Measurements from ENCODE around the gene SEC14L1.
"Not testable (repeated sequence)": the region's sequence is repeated elsewhere in the genome, so short reads cannot be mapped to it uniquely, and the experiment has no call there.

SEC14L1 gene

DNA sequence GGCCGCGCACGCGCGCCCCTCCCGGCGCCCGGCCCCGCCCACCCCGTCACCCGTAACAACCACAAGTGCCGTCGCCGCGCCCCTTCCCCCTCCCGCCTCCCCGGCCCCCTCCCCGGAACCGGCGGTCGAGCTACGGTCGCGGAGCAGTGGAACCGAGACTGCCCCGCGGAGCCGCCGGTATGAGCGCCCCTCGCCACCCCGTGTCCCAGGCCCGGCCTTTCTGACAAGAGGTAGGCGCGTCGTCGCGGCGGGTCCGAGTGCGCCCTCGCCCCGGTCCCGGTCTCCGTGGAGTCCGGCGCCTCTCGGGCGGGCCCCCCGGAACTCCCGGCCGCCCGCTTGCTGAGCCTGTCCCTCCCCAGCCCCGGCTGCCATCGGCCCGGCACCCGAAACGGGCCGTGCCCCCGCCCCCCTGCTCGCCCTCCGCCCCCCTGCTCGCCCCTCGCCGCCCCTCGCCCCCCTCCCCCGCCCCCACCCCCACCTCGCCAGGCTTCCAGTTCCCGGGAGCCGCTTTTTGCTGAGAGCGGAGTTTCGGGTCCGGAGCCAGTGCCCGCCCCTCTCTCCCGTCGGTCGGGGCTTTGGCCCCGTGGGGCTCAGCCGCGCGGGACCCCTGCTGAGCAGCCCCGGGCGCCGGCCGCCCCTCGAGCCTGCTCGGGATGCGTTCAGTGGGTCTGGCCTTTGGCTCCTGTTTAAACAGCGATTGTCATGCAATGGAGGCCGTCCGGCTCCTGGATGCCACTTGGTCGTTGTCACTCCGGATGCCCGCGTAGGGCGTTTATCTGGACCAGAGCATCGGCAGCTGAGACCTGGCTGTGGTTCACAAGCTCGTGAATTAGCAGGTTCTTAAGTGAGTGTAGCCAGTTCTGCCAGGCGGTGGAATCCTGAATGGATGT, at the start of gene SEC14L1:
TSS of gene SEC14L1 (plus strand) at position 92 of the 890 bp plus-strand sequence. CDS start 2,628 bp downstream, outside the sequence.
- DNase-seq (ENCODE audit: low spot score) = peak; percentile 87

DNA sequence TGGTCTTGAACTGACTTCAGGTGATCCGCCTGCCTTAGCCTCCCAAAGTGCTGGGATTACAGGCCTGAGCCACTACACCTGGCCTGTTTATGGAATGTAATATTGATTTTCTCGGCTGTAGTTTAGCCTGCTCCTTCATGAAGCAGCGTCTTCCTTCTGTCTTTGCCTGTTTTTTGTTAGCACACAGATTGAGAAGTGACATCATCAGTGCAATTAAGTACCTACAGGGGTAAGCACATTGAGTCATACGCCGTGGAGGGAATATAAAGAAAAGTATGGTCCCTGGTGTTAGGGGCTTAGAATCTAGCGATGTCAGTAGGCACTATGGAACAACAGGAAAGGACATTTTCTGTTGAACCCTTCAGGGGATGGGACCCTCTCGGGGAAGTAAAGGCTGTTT, 48.7 kb upstream of the SEC14L1 start:
- no peak for DNase-seq (ENCODE audit: low spot score)

DNA sequence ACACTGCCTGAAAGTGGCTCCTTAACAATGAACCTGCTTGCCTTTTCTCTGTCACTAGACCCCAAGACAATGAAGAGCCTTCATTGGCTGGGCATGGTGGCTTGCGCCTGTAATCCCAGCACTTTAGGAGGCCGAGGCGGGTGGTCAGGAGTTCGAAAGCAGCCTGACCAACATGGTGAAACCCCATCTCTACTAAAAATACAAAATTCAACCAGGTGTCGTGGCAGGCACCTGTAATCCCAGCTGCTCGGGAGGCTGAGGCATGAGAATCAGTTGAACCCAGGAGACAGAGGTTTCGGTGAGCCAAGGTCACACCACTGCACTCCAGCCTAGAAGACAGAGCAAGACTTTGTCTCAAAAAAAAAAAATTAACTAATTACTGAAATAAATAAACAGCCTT, 45.3 kb upstream of the SEC14L1 start:
- no peak for DNase-seq (ENCODE audit: low spot score)

DNA sequence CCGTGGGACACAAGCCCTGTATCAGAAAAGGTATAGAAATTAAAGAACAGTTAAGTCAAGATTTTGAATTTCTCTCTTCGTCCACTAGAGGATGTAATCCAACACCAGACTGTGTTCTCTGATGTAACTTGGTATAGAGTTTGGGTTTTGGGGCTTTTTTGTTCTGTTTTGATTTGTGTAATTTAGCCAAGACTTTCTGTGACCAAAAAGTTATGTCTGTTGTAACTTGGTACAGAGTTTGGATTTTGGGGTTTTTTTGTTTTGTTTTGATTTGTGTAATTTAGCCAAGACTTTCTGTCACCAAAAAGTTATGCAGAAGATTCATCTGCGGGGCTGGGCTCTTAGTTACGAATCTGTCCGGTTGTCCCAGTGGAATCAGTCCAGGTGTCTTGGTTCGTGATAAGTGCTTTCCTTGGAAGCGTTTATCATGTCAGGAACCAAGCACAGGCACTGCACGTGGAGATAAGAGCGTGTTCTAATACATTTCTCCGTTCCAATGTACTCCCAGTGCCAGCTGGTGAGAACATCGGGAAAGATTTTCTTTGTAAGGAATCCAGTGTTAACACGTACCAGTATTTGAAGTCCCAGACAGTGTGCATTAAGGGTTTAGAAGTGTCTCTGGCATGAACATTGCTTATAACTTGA, 44.1 kb upstream of the SEC14L1 start:
- DNase-seq (ENCODE audit: low spot score) = peak; percentile 77

DNA sequence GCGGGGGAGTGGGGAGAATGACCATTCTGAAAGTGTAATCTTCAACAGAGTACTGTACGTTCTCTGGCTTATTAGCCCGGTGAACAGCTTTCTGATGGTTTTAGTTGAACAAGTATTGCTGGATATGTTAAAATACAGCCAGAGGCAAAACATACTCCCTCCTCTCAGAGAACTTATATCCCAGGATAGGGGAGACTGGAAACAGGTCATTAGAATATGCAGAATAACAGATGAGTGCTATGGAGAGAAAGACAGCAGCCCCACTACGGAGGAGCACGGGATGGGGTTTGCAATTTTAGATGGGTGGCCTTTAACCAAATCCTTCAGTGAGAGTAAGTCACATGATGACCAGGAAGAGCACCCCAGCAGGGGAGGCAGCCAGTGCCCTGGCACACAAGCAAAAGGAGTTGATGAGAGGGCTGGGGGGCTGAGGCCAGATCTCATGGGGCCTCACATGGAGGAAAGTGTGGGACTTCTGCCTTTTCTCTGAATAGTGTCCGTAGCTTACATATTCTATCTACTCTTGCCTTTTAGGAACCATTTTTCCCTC, 43.1 kb upstream of the SEC14L1 start:
- DNase-seq (ENCODE audit: low spot score) = no peak

DNA sequence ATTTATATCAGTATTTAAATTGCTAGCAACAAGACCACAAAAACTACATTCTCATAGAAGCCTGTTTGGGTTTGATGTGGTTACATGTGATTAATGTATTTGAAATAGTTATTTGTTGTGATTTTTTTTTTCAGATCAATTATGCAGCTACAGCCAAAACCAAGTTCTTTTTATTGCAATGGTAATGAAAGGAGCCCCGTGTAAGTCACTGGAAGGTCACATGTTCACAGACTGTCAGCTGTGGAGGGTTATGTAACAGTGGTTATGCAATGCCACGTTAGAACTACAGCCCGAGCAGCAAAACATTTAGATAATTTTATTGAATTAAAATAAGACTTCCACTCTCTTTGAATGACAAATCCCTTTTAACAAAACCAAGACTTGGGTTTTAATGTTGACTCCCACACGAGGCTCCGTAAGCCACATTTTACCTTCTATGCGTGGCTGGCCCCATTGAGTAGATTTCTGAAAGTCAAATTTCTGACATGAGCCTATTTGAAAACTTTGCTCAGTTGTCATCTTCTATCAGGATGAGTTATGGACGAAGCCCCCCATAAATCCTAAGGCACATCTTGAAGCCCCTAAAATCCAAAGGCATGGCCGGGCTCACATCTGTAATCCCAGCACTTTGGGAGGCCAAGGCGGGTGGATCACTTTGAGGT, 41.8 kb upstream of the SEC14L1 start:
- DNase-seq (ENCODE audit: low spot score) = peak; percentile 88

DNA sequence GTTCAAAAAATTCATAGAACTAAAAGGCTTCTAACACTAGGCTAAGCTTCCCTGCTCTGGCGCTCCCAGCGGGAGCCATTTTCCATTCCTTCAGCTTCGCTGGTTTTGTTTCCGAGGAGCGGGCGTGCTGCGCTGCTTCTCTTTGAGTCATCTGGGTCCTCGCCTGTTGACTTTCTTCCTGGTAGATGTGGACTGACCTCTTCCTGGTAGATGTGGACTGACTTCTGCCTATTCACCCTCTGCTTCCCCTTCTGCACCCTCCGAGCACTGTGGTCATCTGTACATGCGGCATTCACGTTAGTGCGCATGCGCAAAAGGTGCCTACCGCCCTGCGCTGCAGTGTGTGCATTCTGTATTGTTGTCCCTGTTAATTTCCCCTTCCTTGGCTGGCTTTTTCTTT, 40.8 kb upstream of the SEC14L1 start:
- DNase-seq (ENCODE audit: low spot score) = no peak

DNA sequence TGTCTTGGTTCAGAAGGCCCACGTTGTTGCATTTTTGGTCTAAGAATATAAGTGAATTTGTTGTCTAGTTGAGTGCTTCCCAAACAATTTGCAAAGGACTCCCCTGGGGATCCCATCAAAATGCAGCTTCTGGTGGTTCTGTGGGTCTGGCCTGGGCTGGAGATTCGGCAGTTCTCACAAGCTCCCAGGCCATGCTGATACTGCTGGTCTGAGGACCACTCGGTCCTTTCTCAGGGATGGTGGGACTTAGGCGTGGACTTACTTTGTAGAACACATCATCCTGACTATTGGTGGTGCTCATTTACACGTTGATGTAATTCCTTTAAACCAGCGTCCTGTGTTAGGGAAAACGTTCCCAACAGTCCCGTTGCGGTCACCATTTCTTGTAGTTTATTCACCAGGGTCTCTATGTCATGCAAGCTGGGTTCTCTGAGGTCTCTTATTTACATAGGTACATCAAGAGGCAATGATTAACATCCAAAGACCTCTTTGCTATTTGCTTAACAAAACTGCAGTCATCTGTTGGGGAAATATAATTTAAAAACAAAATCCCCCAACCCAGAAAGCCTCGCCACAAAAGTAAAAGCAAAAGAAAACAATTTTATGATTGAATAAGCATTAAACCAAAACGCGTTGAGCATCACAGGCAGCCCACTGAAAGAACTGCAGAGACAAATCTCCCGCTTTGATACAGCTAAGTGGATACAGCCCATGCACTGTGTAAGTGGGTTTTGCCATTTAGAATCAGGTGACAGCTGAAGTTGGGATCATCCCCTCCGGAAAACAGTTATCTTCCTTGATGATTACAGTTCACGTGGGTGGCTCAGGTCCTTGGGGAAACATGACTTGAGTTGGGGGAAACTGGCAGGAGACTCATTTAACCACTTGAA, 39.0 kb upstream of the SEC14L1 start:
- no peak for DNase-seq (ENCODE audit: low spot score)

DNA sequence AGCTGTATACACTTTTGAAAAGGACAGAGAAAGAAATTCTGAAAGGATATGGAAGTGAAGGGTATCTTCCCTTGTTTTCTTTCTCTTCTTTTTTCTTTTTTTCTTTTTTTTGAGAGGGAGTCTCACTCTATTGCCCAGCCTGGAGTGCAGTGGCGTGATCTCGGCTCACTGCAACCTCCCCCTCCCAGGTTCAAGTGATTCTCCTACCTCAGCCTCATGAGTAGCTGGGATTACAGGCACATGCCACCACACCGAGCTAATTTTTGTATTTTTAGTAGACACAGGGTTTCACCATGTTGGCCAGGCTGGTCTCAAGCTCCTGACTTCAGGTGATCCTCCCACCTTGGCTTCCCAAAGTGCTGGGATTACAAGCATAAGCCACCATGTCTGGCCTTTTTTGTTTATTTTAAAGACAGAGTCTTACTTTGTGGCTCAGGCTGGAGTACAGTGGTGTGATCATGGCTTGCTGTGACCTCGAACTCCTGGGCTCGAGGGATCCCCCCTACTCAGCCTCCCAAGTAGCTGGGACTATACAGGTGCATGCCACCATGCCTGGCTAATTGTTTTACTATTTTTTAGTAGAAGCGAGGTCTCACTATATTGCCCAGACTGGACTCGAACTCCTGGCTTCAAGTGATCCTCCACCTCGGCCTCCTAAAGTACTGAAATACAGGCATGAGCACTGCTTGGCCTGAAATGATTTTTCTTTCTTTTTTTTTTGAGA, 38.2 kb upstream of the SEC14L1 start:
- DNase-seq (ENCODE audit: low spot score) = not testable (repeated sequence)

DNA sequence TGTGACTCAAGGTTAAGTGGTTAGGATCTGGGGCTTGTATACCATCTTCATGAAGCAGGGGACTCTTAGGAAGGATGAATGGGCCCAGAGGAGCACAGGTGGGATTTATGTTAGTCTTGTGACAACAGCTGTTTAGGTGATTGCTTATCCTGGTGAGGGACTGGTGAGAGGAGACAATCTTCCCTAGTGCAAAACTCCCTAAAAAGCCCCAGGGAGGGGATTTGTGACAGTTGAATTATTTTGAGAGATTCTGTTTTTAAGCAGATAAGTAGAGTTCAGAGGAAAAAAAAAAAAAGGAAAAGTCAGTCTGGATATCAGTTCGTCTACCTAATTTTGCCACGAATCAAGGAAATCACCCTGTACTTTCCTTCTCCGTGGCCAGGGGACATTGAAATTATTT, 35.1 kb upstream of the SEC14L1 start:
- no peak for DNase-seq (ENCODE audit: low spot score)

DNA sequence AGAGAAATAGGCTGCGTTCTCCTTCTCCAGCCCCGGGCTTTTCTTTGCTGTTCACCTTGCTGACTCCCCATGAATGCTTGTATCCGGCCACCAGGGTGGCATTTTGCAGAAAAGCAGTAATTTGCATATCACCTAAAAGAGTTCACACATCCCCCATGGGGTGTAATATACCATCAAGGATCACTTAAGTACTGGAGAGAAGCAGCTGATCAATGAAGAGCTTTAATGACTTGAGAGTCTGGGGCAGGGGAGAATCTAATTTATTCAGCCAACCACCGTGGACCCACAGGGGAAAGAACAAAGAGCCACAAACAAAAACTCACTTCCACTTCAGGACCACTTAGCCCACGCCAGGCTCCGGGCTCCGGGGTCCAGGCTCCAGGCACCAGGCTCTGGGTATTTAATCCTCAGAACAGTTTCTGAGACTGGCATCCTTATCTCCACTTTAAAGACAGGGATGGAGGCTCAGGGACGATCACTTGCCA, 33.9 kb upstream of the SEC14L1 start:
- DNase-seq (ENCODE audit: low spot score) = no peak

DNA sequence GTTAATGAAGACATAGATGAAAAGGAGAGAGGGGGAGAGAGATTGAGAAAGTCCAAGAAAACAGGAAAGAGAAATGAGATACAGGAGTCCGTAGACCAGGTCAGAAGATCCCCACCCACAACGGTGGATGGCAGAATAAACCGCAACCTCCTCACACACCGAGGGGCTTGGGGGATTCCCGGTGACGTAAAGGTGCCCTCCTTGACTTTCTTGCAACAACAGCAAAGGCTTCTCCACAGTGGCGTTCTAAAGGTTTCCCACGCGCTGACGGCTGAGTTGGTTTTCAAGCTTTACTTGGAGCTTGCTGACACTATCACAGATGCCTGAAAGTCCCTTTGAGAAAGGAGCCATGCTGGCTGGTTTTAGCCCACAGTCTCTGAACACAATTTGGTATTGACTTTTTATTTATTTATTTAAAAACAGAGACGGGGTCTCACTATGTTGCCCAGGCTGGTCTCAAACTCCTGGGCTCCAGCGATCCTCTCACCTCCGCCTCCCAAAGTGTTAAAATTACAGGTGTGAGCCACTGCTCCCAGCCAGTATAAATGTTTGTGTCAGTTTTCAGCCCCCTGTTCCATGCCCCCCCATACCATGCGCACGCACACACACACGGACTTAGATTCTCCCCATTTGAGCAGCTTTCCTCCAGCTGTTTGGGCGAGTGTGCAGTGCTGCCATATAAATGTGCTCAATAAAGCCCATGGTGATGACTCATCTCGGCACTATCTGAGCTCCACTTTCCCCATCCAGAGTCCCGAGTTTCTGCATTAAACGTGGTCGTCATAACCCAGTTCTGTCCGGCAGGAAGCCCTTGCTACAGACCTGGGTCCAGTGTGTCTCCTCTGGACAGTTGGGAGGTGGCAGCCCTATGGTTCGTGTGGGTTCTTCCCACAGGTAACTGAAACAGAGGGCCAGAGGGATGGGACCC, 33.0 kb upstream of the SEC14L1 start:
- no peak for DNase-seq (ENCODE audit: low spot score)

DNA sequence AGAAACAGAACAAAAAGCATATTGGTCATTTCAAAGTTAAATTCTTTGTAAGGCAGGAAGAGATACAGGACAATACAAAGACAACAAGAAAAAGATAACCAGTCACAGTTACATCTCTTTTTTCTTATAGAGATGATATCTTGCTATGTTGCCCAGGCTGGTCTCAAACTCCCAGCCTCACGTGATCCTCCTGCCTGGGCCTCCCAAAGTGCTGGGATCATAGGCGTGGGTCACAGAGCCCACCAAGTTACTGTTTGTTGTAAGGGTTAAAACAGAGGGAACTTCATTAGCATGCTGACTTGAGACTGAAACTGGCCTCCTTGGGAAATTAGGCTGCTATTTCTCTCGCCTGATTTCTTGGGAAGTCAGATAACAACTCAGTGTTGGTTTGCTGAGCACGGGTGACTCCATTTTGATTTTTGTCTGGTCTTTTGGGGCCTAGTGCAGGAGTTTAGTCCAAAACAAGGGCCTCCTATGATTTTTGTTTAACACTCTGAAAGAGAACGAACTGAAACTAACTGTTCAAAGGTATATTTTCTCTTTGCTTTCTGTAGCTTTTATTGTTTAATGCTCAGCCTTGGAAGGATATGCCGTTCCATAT, 31.5 kb upstream of the SEC14L1 start:
- no peak for DNase-seq (ENCODE audit: low spot score)

DNA sequence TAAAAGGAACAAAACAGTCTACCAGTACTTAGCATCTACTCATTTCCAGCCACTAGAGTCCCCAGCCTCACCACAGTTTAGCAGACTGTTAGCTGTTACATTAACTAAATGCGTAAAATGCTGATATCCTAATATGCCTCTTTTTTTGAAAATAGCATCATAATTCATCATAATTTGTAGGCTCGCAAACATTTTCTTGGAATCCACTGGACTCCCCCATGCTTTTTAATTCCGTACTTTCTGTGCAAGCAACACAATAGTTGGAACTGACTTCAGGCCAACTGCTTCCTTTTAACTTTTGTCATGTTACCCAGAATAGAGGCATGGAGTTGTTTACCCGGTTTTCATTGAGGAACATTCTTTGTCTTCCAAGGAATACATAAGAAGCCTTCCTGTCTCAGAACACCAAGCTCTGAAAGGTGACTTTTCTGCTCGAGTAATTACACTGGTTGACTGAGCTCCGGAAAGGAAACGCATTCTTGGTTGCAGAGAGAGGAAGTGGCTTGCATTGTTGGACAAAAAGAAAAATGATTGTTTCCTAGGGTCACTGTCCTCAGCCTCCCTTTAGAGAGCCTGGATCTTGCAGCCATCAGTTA, 30.9 kb upstream of the SEC14L1 start:
- no peak for DNase-seq (ENCODE audit: low spot score)

DNA sequence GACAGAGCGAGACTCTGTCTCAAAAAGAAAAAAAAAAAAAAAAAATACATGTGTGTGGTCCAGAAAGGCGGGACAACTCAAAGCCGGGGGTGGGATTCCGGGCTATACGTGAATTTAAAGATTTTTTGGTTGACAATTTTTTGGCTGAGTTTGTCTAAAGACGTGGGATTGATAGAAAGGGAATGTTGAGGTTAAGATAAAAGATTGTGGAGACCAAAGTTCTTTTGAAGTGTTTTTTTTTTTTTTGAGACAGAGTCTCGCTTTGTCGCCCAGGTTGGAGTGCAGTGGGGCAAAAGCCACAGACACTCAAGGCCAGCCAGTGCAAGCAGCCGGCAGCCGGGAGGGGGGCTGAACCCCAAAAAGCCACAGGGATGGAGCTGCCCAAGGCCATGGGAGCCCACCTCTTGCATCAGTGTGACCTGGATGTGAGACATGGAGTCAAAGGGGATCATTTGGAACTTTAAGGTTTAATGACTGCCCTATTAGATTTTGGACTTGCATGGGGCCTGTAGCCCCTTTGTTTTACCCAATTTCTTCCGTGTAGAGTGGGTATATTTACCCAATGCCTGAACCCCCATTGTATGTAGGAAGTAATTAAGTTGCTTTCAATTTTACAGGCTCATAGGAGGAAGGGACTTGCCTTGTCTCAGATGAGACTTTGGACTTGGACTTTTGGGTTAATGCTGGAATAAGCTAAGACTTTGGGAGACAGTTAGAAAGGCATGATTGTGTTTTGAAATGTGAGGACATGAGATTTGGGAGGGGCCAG, 29.4 kb upstream of the SEC14L1 start:
- not testable (repeated sequence) for DNase-seq (ENCODE audit: low spot score)

DNA sequence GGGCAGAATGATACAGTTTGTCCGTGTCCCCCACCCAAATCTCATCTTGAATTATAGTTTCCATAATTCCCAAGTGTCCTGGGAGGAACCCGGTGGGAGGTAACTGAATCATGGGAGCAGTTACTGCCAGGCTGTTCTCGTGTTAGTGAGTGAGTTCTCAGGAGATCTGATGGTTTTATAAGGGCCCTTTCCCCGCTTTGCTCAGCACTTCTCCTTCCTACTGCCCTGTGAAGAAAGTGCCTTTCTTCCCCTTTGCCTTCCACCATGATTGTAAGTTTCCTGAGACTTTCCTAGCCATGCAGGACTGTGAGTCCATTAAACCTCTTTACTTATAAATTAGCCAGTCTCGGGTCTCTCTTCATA, 28.9 kb upstream of the SEC14L1 start:
- no peak for DNase-seq (ENCODE audit: low spot score)

DNA sequence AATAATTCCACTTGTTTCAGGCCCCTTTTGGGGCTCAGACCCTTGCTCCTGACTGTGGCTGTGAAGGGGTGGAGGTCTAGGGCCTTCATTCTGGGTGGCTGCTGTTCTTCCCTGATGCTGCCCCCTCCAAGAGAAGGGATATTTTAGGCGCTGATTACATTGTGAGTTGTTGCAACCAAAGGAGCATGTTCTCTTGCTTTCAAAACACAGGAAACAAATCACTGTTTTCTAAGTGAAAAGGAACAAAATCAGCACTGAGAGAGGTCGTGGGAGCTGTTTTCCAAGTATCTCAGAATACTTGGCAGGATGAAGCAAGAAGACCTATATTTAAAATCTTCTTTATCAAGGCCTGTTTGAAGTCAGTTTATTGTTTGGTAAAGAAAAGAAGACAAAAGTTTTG, 25.3 kb upstream of the SEC14L1 start:
- no peak for DNase-seq (ENCODE audit: low spot score)

DNA sequence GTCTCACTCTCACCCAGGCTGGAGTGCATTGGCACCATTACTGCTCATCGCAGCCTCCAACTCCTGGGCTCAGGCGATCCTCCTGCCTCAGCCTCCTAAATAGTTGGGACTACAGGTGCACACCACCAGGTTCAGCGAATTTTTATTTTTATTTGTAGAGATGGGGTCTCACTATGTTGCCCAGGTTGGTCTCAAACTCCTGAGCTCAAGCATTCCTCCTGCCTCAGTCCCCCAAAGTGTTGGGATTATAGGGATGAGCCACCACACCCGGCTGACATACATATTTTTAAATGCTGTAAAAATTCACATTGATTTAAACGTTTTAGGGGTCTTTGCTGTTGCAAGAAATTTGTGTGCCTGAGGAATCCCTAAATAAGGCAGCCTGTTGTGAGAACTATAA, 24.8 kb upstream of the SEC14L1 start:
- no peak for DNase-seq (ENCODE audit: low spot score)

Data from cerebellar cortex (tissue), 1 donor.